Neural cell (in vitro differentiated cells): ENCODE results near the gene TM9SF1.

ENCODE experiments used
- EP300 ChIP-seq: fragments of 450-650 bp; conservative IDR thresholded peaks from 2 replicates; pipeline ENCODE4 v1.6.1; 2014; ENCODE audit warnings: antibody characterized with exemption, mild to moderate bottlenecking, moderate library complexity; ENCODE audit not compliant: poor library complexity, severe bottlenecking
- EZH2 ChIP-seq: fragments of 200-600, 300-800 bp; shearing (Covaris generic), sonication (generic); IDR thresholded peaks from 2 replicates; pipeline ENCODE4 v1.6.1; 2014; ENCODE audit warnings: antibody characterized with exemption, low read length, borderline replicate concordance, mild to moderate bottlenecking; ENCODE audit not compliant: insufficient read depth, poor library complexity, severe bottlenecking
- MXI1 ChIP-seq: fragments of 450-650 bp; conservative IDR thresholded peaks from 2 replicates; pipeline ENCODE4 v1.6.1; 2014; ENCODE audit warnings: antibody characterized with exemption, mild to moderate bottlenecking; ENCODE audit not compliant: poor library complexity, severe bottlenecking
- POLR2AphosphoS5 ChIP-seq: IDR thresholded peaks from 2 replicates; pipeline ENCODE4 v1.6.1; 2012
- RAD21 ChIP-seq: fragments of 450-650 bp; conservative IDR thresholded peaks from 2 replicates; pipeline ENCODE4 v1.6.1; 2014; ENCODE audit warnings: antibody characterized with exemption, mild to moderate bottlenecking, moderate library complexity
- SMC3 ChIP-seq: fragments of 450-650 bp; conservative IDR thresholded peaks from 2 replicates; pipeline ENCODE4 v1.6.1; 2014; ENCODE audit warnings: antibody characterized with exemption, mild to moderate bottlenecking, moderate library complexity; ENCODE audit not compliant: poor library complexity
- TAF1 ChIP-seq: IDR thresholded peaks from 2 replicates; pipeline ENCODE4 v1.6.1; 2012; ENCODE audit warnings: low read depth
- TF ChIP-seq, protein P1 (sequence below): fragments of 450-650 bp; IDR thresholded peaks from 2 replicates; pipeline ENCODE4 v1.5.1; 2014; ENCODE audit warnings: antibody characterized with exemption, mild to moderate bottlenecking, moderate library complexity; ENCODE audit not compliant: poor library complexity, severe bottlenecking
- TF ChIP-seq, protein P2 (sequence below): IDR thresholded peaks from 2 replicates; pipeline ENCODE4 v1.6.1; 2012; ENCODE audit warnings: borderline replicate concordance

- TF ChIP-seq, protein P1, sequence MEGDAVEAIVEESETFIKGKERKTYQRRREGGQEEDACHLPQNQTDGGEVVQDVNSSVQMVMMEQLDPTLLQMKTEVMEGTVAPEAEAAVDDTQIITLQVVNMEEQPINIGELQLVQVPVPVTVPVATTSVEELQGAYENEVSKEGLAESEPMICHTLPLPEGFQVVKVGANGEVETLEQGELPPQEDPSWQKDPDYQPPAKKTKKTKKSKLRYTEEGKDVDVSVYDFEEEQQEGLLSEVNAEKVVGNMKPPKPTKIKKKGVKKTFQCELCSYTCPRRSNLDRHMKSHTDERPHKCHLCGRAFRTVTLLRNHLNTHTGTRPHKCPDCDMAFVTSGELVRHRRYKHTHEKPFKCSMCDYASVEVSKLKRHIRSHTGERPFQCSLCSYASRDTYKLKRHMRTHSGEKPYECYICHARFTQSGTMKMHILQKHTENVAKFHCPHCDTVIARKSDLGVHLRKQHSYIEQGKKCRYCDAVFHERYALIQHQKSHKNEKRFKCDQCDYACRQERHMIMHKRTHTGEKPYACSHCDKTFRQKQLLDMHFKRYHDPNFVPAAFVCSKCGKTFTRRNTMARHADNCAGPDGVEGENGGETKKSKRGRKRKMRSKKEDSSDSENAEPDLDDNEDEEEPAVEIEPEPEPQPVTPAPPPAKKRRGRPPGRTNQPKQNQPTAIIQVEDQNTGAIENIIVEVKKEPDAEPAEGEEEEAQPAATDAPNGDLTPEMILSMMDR: no peak
- TF ChIP-seq EZH2 (no peak), POLR2AphosphoS5 (no peak), EP300 (no peak), SMC3 (no peak), TAF1 (no peak), MXI1 (no peak), RAD21 (no peak)
- TF ChIP-seq, protein P2, sequence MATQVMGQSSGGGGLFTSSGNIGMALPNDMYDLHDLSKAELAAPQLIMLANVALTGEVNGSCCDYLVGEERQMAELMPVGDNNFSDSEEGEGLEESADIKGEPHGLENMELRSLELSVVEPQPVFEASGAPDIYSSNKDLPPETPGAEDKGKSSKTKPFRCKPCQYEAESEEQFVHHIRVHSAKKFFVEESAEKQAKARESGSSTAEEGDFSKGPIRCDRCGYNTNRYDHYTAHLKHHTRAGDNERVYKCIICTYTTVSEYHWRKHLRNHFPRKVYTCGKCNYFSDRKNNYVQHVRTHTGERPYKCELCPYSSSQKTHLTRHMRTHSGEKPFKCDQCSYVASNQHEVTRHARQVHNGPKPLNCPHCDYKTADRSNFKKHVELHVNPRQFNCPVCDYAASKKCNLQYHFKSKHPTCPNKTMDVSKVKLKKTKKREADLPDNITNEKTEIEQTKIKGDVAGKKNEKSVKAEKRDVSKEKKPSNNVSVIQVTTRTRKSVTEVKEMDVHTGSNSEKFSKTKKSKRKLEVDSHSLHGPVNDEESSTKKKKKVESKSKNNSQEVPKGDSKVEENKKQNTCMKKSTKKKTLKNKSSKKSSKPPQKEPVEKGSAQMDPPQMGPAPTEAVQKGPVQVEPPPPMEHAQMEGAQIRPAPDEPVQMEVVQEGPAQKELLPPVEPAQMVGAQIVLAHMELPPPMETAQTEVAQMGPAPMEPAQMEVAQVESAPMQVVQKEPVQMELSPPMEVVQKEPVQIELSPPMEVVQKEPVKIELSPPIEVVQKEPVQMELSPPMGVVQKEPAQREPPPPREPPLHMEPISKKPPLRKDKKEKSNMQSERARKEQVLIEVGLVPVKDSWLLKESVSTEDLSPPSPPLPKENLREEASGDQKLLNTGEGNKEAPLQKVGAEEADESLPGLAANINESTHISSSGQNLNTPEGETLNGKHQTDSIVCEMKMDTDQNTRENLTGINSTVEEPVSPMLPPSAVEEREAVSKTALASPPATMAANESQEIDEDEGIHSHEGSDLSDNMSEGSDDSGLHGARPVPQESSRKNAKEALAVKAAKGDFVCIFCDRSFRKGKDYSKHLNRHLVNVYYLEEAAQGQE: no peak
These were observed 27.6 kb downstream of the TM9SF1 start for GRCh38 chr14:24167469-24168114.
